ENCODE data around the gene DUOXA2.

DUOXA2 gene

GRCh38 chr15:45138814-45139765, 25.0 kb downstream of the DUOXA2 start:
- no peak for DNase-seq

- no peak for DNase-seq
Observed at GRCh38 chr15:45139770-45140169, 25.6 kb downstream of the DUOXA2 start.

- no peak for DNase-seq
Observed at GRCh38 chr15:45140557-45141250, 26.6 kb downstream of the DUOXA2 start.

- no peak for DNase-seq
Observed at GRCh38 chr15:45141386-45141785, 27.3 kb downstream of the DUOXA2 start.

- no peak for DNase-seq
Observed at GRCh38 chr15:45143056-45143455, 28.9 kb downstream of the DUOXA2 start.

GRCh38 chr15:45143946-45144345, 29.8 kb downstream of the DUOXA2 start:
- DNase-seq, result no peak

GRCh38 chr15:45144775-45145174, 30.6 kb downstream of the DUOXA2 start:
- DNase-seq, result no peak

- no peak for DNase-seq
Observed at GRCh38 chr15:45146405-45146804, 32.3 kb downstream of the DUOXA2 start.

GRCh38 chr15:45147606-45148005, 33.5 kb downstream of the DUOXA2 start:
- DNase-seq, result no peak

GRCh38 chr15:45148076-45149059, 34.2 kb downstream of the DUOXA2 start:
- DNase-seq, result no peak

- DNase-seq, result no peak
Observed at GRCh38 chr15:45149060-45149459, 34.9 kb downstream of the DUOXA2 start.

GRCh38 chr15:45150481-45150880, 36.4 kb downstream of the DUOXA2 start:
- DNase-seq, result no peak

GRCh38 chr15:45150997-45151396, 36.9 kb downstream of the DUOXA2 start:
- DNase-seq, result no peak

- DNase-seq, result no peak
Observed at GRCh38 chr15:45151998-45152828, 38.1 kb downstream of the DUOXA2 start.

- DNase-seq, result no peak
Observed at GRCh38 chr15:45155739-45156138, 41.6 kb downstream of the DUOXA2 start.

- no peak for DNase-seq
Observed at GRCh38 chr15:45156744-45157455, 42.8 kb downstream of the DUOXA2 start.

GRCh38 chr15:45157974-45158373, 43.8 kb downstream of the DUOXA2 start:
- DNase-seq, result no peak

- no peak for DNase-seq
Observed at GRCh38 chr15:45161666-45162065, 47.5 kb downstream of the DUOXA2 start.

- DNase-seq, result peak; percentile 25
Observed at GRCh38 chr15:45162771-45163507, 48.8 kb downstream of the DUOXA2 start.

GRCh38 chr15:45163508-45163856, 49.4 kb downstream of the DUOXA2 start:
- DNase-seq, result no peak

- DNase-seq, result no peak
Observed at GRCh38 chr15:45164914-45165313, 50.8 kb downstream of the DUOXA2 start.

Data from DMS79 (cell line).